ENCODE measurements around the gene ERGIC1.

GRCh38 chr5:172899436-172899835 lies 65.4 kb downstream of the ERGIC1 start:
- TF ChIP-seq RAD21 (IDR thresholded peaks at IDR 0.05 in 1 of 2, conservative IDR thresholded peaks at IDR 0.05 in 1 of 2; ENCODE audit: low read depth in 2 of 2, low read length in 2 of 2) = no peak
- TF ChIP-seq POLR2AphosphoS5 (IDR thresholded peaks at IDR 0.05; ENCODE audit: low read depth, low read length) = no peak
- no peak for TF ChIP-seq CTCF (IDR thresholded peaks at IDR 0.05; ENCODE audit: control extremely low read depth in 1 of 3, insufficient read depth in 1 of 3, low read depth in 1 of 3, low read length in 3 of 3)
- TF ChIP-seq, protein P1, sequence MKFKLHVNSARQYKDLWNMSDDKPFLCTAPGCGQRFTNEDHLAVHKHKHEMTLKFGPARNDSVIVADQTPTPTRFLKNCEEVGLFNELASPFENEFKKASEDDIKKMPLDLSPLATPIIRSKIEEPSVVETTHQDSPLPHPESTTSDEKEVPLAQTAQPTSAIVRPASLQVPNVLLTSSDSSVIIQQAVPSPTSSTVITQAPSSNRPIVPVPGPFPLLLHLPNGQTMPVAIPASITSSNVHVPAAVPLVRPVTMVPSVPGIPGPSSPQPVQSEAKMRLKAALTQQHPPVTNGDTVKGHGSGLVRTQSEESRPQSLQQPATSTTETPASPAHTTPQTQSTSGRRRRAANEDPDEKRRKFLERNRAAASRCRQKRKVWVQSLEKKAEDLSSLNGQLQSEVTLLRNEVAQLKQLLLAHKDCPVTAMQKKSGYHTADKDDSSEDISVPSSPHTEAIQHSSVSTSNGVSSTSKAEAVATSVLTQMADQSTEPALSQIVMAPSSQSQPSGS (IDR thresholded peaks at IDR 0.05; ENCODE audit: low read length) = no peak
- no peak for TF ChIP-seq EGR1 (IDR thresholded peaks at IDR 0.05; ENCODE audit: borderline replicate concordance, low read depth, low read length)
- TF ChIP-seq SIN3A (conservative IDR thresholded peaks at IDR 0.05 in 1 of 2, IDR thresholded peaks at IDR 0.05 in 1 of 2; ENCODE audit: low read depth in 1 of 2, low read length in 2 of 2) = no peak
- TF ChIP-seq CEBPB (IDR thresholded peaks at IDR 0.05; ENCODE audit: low read depth, low read length) = no peak
- no peak for TF ChIP-seq CHD2 (IDR thresholded peaks at IDR 0.05; ENCODE audit: low read length)
- no peak for TF ChIP-seq ASH2L (IDR thresholded peaks at IDR 0.05; ENCODE audit: low read length)
- TF ChIP-seq MAX (IDR thresholded peaks at IDR 0.05) = no peak
- TF ChIP-seq EP300 (IDR thresholded peaks at IDR 0.05; ENCODE audit: borderline replicate concordance in 1 of 2, low read depth in 2 of 2, low read length in 2 of 2) = no peak
- TF ChIP-seq SP2 (IDR thresholded peaks at IDR 0.05; ENCODE audit: low read length) = no peak
- TF ChIP-seq POLR2A (IDR thresholded peaks at IDR 0.05; ENCODE audit: control extremely low read depth in 1 of 2, low read depth in 2 of 2, low read length in 2 of 2) = no peak
